Left kidney (tissue), 2 donors: ENCODE data around the gene CD247. TPM values are rescaled to one million over a fixed set of nuclear protein-coding genes. Genes with fewer than 3 reads are reported as not detected.

Experiments
- DNase-seq: peaks from one replicate; pipeline ENCODE4 v3.0.0-alpha.2; 2013
- polyA plus RNA-seq: library from polyadenylated mRNA; unstranded; fragments of 120-200 nt; gene quantifications from one replicate; pipeline ENCODE4 v1.2.1, GENCODE V29; 2013; ENCODE audit not compliant: insufficient read length

Gene CD247
- polyA plus RNA-seq, 1 donor = 0.42 TPM

DNA sequence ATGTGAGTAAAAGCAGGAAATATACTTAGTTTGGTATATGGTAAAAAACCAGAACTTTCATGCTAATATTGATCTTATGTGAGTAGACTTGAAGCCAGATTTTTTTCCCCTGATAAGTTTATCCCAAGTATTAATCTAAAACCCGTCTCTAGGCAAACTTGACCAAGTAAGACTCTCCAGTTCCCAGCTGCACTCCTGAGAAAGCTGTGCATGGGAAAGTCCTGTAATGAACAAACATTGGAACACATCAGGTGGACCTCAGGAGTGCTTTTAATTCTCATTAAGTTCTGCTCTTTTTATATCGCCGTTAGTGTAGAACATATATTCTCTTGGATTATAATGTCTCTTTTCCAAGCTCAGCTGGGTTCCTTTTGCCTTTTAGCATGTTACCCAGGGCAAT lies 105.0 kb downstream of the CD247 start:
- no peak for DNase-seq

DNA sequence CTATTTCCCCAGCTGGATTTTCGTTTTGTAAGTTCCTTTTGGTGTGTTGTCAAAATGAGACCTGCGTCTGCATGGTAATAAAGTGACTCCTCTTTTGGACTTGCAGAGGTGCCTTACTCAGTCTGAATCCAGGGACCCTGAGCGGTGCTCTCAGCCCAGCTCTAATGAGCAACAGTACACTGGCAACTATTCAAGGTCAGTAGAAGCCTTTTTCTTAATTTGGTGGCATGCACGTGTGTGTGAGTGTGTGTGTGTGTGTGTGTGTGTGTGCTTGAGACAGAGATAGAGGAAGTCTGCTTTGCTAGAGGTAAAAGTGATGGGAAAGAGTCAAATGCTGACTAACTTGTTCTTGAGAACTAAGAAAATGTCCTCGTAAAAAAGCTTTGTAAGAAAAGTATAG lies 105.4 kb downstream of the CD247 start:
- no peak for DNase-seq

DNA sequence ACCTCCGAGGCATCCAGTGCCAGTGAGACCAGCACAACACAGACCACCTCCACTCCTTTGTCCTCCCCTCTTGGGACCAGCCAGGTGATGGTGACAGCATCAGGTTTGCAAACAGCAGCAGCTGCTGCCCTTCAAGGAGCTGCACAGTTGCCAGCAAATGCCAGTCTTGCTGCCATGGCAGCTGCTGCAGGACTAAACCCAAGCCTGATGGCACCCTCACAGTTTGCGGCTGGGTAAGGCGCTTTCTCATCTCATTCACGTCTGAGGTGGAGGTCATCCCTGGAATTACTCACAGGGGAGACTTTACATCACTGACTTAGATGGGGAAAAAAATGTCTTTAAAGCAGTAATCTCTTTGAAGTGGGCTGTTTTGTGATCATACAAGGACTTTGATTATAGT lies 106.3 kb downstream of the CD247 start:
- DNase-seq = no peak

GRCh38 chr1:167409183-167409582 lies 109.1 kb downstream of the CD247 start:
- DNase-seq = no peak

DNA sequence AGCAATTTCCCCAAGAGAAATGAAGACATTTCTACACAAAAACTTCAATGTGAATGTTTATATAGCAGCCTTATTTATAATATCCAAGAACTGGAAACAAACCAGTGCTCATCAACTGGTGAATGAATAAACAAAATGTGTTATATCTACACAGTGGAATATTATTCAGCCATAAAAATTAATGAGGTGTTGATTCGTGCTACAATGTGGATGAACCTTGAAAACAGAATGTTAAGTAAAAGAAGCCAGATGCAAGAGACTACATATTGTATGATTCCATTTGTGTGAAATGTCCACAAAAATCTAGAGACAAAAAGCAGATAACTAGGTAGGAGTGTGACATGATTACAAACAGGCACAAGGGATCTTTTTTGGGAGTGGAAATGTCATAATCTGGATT lies 110.0 kb downstream of the CD247 start:
- DNase-seq = no peak

- no peak for DNase-seq
Measured at GRCh38 chr1:167404908-167405307, 113.4 kb downstream of the CD247 start.

DNA sequence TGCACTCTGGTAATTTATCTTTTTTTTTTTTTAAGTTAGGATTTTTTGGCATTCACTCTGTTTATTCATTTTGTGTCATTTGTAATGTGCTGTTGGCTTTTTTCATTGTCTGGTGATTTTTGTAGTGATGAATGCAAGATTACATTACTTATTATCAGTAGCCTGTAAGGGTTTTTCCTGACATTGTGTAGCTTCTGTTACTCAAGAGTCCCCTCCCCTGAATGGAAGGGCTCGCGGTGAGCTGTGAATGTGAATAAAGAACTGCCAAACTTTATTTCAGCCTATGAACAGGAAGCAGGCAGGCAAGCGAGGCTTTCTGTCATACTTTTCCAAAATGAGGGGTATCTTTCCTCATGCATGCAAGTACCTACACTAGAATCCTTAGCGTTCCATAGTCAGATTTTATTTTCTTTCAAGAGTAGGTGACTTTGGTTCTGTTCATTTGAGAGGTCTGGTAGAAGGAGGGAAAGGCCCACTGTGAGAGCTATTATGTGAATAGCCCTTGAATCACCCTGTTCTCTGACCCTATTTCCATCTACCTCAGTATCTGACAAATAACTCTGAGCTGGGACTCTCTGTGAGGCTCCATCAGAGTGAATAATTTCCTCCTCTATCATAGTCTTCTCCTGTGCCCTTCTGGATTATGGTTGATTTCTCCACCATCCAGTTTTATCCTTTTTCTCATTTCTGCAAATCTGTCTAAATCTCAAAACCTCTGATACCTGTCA lies 114.0 kb downstream of the CD247 start:
- DNase-seq = no peak

DNA sequence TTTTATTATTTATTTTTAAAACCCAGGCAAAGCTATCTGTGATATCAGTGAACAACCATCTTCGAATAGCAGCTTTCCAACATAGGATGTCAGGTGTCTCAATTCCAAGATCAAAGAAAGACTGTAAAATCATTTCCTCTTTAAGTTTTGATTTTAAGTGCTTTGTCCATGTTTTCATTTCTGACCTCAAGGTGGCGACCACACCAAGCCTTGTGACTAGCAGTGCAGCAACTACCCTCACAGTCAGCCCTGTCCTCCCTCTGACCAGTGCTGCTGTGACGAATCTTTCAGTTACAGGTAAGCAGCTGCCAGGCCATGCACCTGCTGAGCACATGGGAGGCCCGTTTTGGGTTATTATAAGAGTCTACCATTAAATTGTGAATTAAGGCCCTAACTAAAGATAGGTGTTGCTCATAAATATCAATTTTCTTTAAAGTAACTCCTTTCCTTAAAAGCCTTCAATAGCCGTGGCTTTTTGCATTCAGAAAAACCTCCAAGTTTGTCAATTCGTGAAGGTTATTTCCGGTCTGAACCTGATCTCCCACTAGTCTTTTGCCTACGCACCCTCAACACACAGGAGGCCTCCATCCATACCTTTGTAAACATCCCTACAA lies 117.0 kb downstream of the CD247 start:
- DNase-seq = peak; percentile 31

DNA sequence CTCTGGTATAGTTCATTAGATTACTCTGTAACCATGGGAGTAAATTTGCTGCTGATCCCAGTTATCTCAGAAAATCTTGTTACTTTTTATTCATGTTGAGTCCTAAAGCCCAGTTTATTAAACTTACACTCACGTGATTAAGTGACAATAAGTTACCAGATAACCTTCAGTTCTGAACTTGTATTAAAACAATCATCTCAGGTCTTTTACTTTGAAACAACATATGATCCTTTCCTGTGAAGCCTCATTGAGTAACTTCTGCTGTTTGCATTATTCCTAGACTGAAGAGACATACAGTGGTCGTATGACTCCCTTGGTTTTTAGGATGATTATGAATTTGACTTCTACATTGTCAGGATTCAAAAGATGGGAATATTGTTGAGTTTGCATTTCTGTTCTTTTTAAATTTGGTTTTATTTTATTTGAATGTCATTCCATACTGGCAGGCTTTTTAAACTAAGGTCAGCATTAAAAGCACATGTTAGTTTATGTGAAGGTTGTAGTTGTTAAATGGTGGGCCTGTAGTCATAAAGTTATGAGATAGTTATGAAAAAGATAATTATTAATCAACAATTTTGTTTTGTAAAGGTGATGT lies 117.9 kb downstream of the CD247 start:
- DNase-seq = no peak

DNA sequence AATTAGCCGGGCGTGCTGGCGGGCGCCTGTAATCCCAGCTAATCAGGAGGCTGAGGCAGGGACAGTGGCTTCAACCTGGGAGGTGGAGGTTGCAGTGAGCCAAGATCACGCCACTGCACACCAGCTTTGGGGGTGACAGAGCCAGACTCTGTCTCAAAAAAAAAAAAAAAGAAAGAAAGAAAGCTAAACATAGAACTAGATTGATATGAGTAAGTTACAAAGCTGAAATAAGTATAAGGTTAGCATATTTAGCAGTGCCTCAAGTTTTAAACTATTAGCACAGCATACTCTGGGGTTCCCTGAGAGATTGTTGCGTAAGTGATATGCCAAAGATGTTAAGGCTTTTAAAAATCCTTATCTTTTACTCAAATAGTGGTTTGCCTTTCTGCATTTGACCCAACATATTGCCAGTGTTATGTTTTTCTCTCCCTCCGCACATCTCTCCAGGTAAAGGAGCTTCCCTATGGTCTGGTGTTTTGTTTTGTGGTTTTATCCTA lies 126.1 kb downstream of the CD247 start:
- DNase-seq = no peak

DNA sequence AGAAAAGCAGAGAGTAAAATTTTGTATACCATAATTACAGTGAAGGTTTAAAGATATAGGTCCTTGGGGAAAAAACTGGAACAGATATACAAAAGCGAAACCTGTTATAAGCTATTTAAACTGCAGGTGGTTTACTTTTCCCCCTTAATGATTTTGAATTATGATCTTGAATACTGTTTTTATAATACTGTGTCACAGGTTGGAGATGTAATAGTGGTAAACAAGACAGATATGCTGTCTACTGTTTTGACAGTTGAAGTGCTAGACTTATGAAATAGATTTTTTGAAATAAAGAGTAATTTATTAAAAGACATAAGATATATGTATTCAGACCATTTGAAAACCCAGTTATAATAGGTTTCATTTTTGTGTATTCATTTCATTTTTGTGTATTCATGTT lies 129.4 kb downstream of the CD247 start:
- DNase-seq = no peak

GRCh38 chr1:167387251-167387910 lies 130.9 kb downstream of the CD247 start:
- no peak for DNase-seq

Other genes starting within 250 kb of the CD247 start
- gene CREG1, start 35.2 kb upstream of the CD247 start, polyA plus RNA-seq = 119 TPM
- gene RCSD1, start 111.7 kb upstream of the CD247 start, polyA plus RNA-seq = 12.0 TPM
- 137 TPM for gene MPZL1, start 203.5 kb upstream of the CD247 start, polyA plus RNA-seq